Fibroblast of lung (primary cell): Measurements from ENCODE around the gene ESPN.

Experiments
- CTCF ChIP-seq, 2 donors: IDR thresholded peaks in 1 of 2; conservative IDR thresholded peaks in 1 of 2; 1 replicate in 1 of 2; 2 replicates in 1 of 2; pipeline ENCODE4 v1.5.1; 2011 to 2012; ENCODE audit warnings: low read length in 2 of 2, control low read depth in 1 of 2, inconsistent platforms in 1 of 2, low read depth in 1 of 2, mild to moderate bottlenecking in 1 of 2
- EZH2 ChIP-seq: IDR thresholded peaks from 2 replicates; pipeline ENCODE4 v1.5.1; 2012; ENCODE audit warnings: low read length, control low read depth, mild to moderate bottlenecking; ENCODE audit errors: missing control alignments

DNA sequence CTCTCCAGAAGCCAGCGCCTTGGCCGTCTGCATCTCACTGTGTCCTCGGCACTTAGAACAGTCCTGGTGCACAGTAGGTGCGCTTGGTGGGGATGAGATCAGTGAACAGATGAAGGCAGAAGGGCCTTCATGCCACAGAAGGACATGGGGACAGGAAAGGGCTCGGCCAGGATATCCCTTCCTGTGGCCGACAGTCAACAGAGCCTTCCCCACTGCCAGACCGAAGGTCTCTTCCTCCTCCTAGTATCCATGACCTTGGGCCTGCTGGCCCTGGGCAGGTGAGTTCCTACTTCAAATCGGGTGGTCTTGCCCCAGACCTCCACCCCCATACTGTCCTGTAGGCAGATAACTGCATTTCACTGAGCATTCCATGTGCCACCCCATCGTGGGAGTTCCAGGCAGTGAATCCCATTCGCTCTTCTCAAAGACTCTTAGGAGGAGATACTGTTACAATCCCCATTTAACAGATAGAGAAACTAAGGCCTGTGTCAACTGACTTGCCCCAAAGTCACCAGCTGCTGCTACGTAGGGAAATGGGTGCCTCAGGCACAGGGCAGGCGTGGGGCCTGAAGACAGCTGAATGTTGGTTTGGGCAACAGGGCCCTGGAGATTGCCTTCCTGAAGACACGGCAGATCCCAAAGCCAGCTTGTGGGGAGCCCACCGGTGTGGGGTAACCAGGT is 63.4 kb downstream of the ESPN start:
- TF ChIP-seq CTCF (conservative IDR thresholded peaks at IDR 0.05 in 1 of 2, IDR thresholded peaks at IDR 0.05 in 1 of 2; ENCODE audit: low read depth in 1 of 2, low read length in 2 of 2) (no peak), EZH2 (no peak)
